Activated T-cell treated with anti-CD3 and anti-CD28 coated beads, Interleukin-2, amount 50 U/mL, for 72 hours (primary cell): ENCODE measurements around the gene ZBED4. TPM values are rescaled to one million over a fixed set of nuclear protein-coding genes. Genes with fewer than 3 reads are reported as not detected.
"Not testable (repeated sequence)": the region's sequence is repeated elsewhere in the genome, so short reads cannot be mapped to it uniquely, and the experiment has no call there.

ENCODE experiments used
- ATAC-seq, 2 donors: fragments of 150-1000 bp; cut with Tn5 transposase; replicated peaks in 1 of 2; 2 replicates each; pipeline ENCODE4 v1.10.0; 2021; ENCODE audit warnings: moderate library complexity in 2 of 2, mild to moderate bottlenecking in 1 of 2
- DNase-seq, 2 donors: peaks; one replicate each; pipeline ENCODE4 v3.0.0; 2021 to 2022; ENCODE audit warnings: mixed read lengths in 1 of 2
- H3K27ac Mint-ChIP-seq: one replicate; pipeline ENCODE4 v1.8.0; 2022; ENCODE audit warnings: mild to moderate bottlenecking, moderate library complexity, mixed read lengths
- H3K27me3 Mint-ChIP-seq: one replicate; pipeline ENCODE4 v1.8.0; 2022; ENCODE audit warnings: low read depth, mixed read lengths
- H3K36me3 Mint-ChIP-seq, 2 donors: one replicate each; pipeline ENCODE4 v1.8.0; 2022; ENCODE audit warnings: mixed read lengths in 2 of 2, mild to moderate bottlenecking in 1 of 2; ENCODE audit not compliant: insufficient read depth in 2 of 2
- H3K4me1 Mint-ChIP-seq: one replicate; pipeline ENCODE4 v1.8.0; 2022; ENCODE audit warnings: low read depth, mixed read lengths
- H3K4me3 Mint-ChIP-seq, 2 donors: one replicate each; pipeline ENCODE4 v1.8.0; 2022; ENCODE audit warnings: mild to moderate bottlenecking in 2 of 2, mixed read lengths in 2 of 2, moderate library complexity in 2 of 2
- H3K9me3 Mint-ChIP-seq, 2 donors: one replicate each; pipeline ENCODE4 v1.8.0; 2022; ENCODE audit warnings: mixed read lengths in 2 of 2
- total RNA-seq, 2 donors: library from RNA; stranded (reverse); gene quantifications; one replicate each; pipeline ENCODE4 v1.2.3, GENCODE V29; 2022

The ZBED4 gene
- total RNA-seq, 2 donors from 2014 or later, result 22.3 to 23.6 TPM

DNA sequence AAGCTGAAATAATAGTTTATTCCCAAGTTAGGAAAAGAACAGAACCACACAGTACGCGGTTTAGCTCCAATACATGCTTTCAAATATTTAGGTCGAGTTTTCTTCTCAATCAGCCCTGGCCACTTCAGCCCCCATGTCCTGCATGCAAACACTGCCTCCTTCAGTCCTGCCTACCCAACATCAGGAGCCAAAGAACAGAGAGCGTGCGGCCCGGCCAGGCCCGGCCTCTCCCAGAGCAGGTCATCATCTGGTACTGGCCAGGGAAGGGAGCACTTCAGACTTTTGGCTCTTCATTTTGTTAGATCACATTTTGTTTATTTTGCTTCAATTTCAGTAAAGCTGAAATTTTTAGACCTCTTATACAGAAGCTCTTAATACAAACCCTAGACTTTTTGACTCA lies 32.7 kb upstream of the ZBED4 start:
- Mint-ChIP-seq H3K27ac (no peak overlapping the region), H3K36me3 (peaks cover 17 to 34% of the 10 kb centered on the region in 2 donors)
- no peak for ATAC-seq

DNA sequence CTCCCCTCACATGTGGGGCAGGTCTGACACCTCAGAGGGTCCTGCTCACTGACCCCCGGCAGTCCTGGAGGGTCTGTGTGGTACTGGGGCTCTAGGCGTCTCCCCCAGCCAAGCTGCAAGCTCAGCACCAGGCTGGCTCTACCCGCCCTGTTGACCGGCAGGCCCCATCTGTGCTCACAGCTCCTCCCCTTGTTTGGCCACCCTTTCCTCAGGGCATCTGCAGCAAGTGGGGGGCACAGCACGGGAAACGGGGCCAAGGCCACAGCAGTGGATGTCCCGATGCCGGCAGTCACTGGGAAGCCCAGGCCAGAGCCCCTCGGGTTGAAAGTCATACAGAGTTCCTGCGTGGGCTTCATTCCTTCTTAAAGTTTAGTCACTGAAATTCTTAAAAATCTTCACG lies 31.9 kb upstream of the ZBED4 start:
- not testable (repeated sequence) for H3K27me3 Mint-ChIP-seq, DNase-seq, H3K27ac Mint-ChIP-seq, H3K9me3 Mint-ChIP-seq, H3K4me3 Mint-ChIP-seq, ATAC-seq
- Mint-ChIP-seq H3K36me3 (peaks cover 19 to 34% of the 10 kb centered on the region in 2 donors), H3K4me1 (peaks cover 64% of the 10 kb centered on the region)

More for the DNA sequence above, 32.7 kb upstream of the ZBED4 start:
- Mint-ChIP-seq H3K4me3 (no peak overlapping the region), H3K9me3 (no peaks in the 10 kb centered on the region), H3K4me1 (peaks cover 67% of the 10 kb centered on the region), H3K27me3 (no peaks in the 10 kb centered on the region)
- no peak for DNase-seq

DNA sequence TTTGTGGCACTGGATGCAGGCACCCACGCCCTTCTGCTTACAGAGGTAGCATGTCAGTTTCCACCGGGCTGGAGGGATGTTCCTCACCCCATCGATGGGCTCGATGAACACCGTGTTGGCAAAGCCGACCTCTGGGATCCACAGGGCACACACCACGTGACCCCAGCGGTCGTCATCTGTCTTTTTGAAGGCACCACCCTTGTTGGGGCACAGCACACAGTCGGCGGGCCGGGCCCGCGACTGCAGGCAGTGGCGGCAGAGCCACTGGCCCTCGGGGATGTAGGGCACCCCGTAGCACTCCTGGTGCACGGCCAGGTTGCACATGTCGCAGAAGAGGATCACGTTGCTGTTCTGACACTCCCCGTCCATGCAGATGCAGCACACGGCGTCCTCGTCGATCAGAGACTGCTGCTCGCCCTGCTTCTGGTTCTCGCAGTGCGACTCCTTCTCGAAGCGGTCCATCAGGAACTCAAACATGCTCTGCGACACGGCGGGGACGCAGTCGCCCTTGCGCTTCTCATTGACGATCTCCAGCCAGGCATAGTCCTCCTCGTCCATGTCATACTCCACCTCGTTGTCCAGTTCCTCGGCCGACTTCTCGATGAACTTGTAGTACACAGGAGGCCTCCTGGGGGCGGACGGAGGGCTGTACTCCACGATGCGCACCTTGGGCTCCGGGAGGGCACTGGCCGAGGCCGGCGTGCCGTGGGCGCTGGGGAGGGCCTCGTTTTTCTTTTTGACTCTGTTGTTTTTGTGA lies 30.2 kb upstream of the ZBED4 start:
- no peak for ATAC-seq
- peak overlapping the region; percentile 52 for H3K27ac Mint-ChIP-seq
- peaks cover 19 to 31% of the 10 kb centered on the region in 2 donors for H3K36me3 Mint-ChIP-seq
- H3K9me3 Mint-ChIP-seq, result no peaks in the 10 kb centered on the region
- no peak overlapping the region for H3K4me3 Mint-ChIP-seq
- H3K27me3 Mint-ChIP-seq, result no peaks in the 10 kb centered on the region
- H3K4me1 Mint-ChIP-seq, result peaks cover 47% of the 10 kb centered on the region
- no peak for DNase-seq

DNA sequence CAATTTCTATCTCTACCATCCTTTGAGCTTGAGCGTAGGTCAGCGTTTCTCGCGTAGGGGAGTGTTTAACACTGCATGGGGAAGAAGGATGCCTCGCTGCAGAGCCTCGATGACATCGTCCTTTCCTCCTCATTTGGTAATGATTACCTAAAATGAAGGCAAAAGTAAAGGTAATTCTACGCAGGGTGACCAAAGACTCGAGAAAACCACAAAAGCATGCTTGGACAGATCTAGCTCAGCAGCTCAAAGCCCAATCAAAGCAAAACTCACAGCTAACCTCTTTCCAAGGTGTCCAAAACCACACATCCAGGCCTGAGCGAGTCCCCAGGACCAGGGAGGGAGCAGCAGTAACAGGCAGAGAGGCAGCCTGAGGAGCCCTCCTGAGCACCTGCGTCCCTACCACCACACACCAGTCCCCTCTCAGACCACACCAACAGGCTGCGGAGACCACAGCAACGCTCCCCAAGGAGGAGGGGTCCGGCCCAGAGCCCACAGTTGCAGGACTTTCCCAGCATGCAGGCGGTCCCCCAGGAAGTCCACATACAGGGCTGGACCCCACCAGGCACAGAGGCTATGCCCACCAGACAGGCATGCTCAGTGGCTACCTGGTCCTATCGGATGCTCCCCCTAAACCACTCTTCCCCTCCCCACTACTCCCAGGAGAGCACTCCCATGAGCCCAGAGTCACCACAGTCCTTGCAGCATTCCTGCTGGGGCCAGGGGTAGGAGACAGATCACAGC lies 29.3 kb upstream of the ZBED4 start:
- peak overlapping the region; percentile 54 for H3K27ac Mint-ChIP-seq

DNA sequence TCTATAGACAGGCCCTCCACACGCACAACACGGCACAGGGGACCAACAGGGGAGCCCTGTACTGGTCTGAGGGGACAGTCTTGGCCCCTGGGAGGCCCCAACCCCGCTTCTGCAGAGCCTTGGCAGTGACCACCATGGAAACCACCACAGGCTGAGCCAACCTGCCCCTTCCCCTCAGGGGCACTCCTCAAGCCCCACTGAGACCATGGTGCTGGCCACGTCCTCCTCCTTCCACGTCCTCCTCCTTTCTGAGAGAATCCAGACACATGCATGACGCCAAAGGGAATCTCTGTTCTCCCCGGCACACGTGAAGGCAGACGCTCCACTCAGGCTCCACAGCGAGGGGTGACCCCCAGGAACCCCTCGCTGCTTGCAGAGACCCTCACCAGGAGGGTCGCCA lies 28.7 kb upstream of the ZBED4 start:
- H3K9me3 Mint-ChIP-seq, result peaks cover 0 to 1% of the 10 kb centered on the region in 2 donors
- H3K4me1 Mint-ChIP-seq, result peaks cover 55% of the 10 kb centered on the region
- no peaks in the 10 kb centered on the region for H3K27me3 Mint-ChIP-seq
- H3K4me3 Mint-ChIP-seq, result peak overlapping the region; percentile 95 to 96
- peak overlapping the region; percentile 33 for H3K27ac Mint-ChIP-seq
- DNase-seq (no peak), ATAC-seq (no peak)
- H3K36me3 Mint-ChIP-seq, result peaks cover 16 to 26% of the 10 kb centered on the region in 2 donors

More for the DNA sequence above, 29.3 kb upstream of the ZBED4 start:
- H3K27me3 Mint-ChIP-seq, result no peaks in the 10 kb centered on the region
- DNase-seq (no peak), ATAC-seq (no peak)
- peak overlapping the region; percentile 52 to 95 for H3K4me3 Mint-ChIP-seq
- H3K36me3 Mint-ChIP-seq, result peaks cover 16 to 24% of the 10 kb centered on the region in 2 donors
- H3K9me3 Mint-ChIP-seq, result no peaks in the 10 kb centered on the region
- H3K4me1 Mint-ChIP-seq, result peaks cover 49% of the 10 kb centered on the region

DNA sequence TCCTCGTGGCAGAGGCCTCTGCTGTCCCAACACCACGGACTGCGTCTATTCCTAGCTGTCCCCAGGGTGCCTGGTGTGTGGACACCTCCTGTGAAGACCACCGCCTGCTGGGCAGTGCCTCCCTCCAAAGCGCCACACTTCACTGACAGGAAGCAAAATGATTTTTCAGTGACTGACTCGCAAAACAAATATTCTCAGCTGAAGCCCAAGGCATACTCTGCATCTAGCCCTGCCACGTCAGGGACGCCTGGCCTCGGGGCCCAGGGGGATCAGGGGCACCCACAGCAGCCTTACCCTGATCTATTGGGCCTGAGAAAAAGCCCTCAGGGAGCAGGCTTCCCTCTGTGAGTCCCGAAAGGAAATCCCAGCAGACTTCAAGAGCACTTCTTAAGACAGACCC lies 28.2 kb upstream of the ZBED4 start:
- H3K4me1 Mint-ChIP-seq, result peaks cover 58% of the 10 kb centered on the region
- peaks cover 0 to 1% of the 10 kb centered on the region in 2 donors for H3K9me3 Mint-ChIP-seq

DNA sequence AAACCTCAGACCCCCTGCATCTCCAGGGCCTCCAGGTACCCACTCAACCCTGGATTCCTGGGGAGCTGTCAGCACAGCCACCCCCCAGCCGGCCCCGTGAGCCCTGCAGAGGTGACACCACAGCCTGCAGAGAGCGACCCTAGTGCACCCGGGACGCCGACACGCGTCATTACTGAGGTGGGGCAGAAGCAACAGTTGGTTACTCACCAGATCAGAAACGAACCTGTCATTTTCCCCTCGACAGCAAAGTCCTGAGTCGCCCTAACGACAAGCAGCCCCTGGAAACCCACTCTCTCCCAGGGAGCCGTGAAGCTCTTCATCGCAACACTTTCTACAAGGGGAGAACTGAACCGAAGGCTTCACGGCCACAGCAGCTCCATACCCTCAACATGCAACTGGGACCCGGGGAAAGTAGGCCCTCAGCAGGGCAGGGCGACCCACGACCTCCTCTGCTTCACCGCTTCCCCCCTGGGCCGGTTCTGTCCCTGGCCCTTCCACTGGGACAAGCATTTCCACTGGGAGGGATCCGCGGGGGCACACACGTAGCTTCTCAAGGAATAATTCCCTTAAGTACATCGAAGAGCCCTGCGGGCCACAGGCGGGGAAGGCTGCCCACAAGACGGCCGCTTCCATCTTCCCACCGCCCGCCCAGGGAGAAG lies 27.6 kb upstream of the ZBED4 start:
- H3K4me1 Mint-ChIP-seq, result peaks cover 53% of the 10 kb centered on the region

More for the DNA sequence above, 28.2 kb upstream of the ZBED4 start:
- peak overlapping the region; percentile 93 for H3K27ac Mint-ChIP-seq
- ATAC-seq (no peak), DNase-seq (no peak)
- peaks cover 16 to 26% of the 10 kb centered on the region in 2 donors for H3K36me3 Mint-ChIP-seq
- H3K27me3 Mint-ChIP-seq, result no peaks in the 10 kb centered on the region
- peak overlapping the region; percentile 95 to 96 for H3K4me3 Mint-ChIP-seq

DNA sequence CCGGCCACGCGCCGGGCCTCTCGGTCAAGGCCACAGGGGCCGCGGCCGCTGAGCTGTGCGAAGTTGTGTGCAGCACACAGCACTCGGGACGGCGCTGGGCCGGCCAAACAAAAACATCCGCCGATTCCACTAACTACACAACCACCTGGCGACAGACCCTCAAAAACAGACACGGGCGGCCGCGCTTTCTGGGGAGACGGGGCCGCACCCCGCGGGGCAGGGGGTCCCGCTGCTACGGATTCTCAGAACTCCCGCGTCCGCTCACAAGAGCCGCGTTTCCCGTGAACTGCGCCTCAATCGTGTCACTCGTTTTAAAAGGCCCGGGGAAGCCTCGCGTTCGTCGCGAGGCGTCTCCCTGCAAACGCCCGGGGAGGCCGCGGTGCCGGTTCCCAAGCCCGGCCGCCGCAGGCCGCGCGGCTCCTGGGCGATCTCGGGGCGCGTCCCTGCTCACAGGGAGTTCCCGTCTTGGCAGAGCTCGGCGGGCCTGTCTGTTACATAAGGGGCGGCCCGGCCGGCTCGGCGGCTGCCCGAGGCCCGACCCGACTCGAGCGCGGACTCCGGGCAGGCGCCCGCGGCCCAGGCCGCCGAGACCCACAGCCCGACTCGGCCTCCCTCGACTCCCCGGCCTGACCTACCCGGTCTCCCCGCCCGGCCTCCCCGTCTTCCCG lies 26.9 kb upstream of the ZBED4 start:
- DNase-seq (peak; percentile 30 to 40), ATAC-seq (peak; percentile 10 to 12)
- H3K36me3 Mint-ChIP-seq, result peaks cover 16 to 21% of the 10 kb centered on the region in 2 donors
- H3K4me3 Mint-ChIP-seq, result peak overlapping the region; percentile 95 to 96
- peaks cover 0 to 1% of the 10 kb centered on the region in 2 donors for H3K9me3 Mint-ChIP-seq
- peaks cover 49% of the 10 kb centered on the region for H3K4me1 Mint-ChIP-seq
- H3K27ac Mint-ChIP-seq, result peak overlapping the region; percentile 93
- H3K27me3 Mint-ChIP-seq, result no peaks in the 10 kb centered on the region

More for the DNA sequence above, 27.6 kb upstream of the ZBED4 start:
- DNase-seq, result peak; percentile 74 to 76
- Mint-ChIP-seq H3K27me3 (no peaks in the 10 kb centered on the region), H3K36me3 (peaks cover 16 to 22% of the 10 kb centered on the region in 2 donors), H3K9me3 (peaks cover 0 to 1% of the 10 kb centered on the region in 2 donors), H3K27ac (peak overlapping the region; percentile 93), H3K4me3 (peak overlapping the region; percentile 95 to 96)
- peak; percentile 72 to 78 for ATAC-seq

DNA sequence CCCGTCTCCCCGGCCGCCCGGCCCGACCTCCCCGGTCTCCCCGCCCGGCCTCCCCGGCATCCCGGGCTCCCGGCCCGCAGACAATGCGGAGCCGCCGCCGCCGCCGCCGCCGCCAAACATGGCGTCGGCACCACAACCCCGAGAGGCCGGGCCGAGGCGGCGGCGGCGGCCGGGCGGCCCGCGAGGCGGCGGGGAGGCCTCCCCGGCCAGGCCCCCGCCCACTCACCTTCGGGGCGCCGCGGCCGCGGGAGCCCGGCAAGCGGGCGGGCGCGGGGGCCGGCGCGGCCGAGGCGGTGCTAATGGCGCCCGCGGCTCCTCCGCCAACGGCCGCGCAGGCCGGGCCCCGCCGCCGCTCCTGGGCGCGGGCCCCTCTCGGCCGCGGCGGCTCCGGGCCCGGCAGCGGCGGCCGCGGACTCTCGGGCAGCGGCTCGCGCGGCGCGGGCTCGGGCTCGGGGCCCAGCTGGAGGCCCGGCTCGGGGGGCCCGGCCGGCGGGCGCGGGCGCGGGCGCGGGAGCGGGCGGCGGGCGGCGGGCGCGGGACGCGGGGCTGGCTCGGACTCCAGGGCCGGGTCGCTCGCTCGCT lies 26.3 kb upstream of the ZBED4 start:
- H3K9me3 Mint-ChIP-seq, result peaks cover 0 to 1% of the 10 kb centered on the region in 2 donors
- H3K4me1 Mint-ChIP-seq, result peaks cover 44% of the 10 kb centered on the region
- no peak overlapping the region for H3K27ac Mint-ChIP-seq
- peaks cover 14 to 18% of the 10 kb centered on the region in 2 donors for H3K36me3 Mint-ChIP-seq
- DNase-seq (peak; percentile 23 to 43), ATAC-seq (peak; percentile 27)
- H3K4me3 Mint-ChIP-seq, result no peak overlapping the region
- H3K27me3 Mint-ChIP-seq, result no peaks in the 10 kb centered on the region

DNA sequence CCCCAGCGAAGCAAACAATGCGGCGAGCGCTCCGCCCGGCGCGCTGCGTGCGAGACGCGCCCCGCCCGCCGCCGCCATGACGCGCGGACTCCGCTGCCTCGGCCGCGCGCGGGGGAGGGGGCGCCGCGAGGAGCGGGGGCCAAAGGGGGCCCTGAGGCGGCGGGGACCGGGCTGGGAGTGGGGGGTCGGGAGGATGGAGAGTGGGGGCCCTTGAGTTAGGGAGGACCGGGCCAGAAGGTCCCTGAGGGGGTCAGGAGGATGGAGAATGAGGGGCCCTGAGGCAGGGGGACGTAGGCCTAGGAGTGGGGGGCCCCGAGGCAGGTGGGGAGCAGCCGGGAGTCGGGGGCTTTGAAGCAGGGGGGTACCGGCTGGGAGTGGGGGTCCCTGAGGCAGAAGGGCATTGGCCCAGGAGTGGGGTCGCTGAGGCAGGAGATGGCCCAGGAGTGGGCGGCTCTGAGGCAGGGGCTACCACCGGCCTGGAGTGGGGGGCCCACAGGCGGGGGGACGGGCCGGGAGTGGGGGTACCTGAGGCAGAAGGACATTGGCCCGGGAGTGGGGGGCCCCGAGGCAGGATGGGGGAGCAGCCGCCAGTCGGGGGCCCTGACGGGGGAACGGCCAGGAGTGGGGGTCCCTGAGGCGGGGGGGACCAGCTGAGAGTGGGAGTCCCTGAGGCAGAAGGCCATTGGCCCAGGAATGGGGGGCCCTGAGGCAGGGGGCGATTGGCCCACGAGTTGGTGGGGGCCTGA lies 25.6 kb upstream of the ZBED4 start, which contains the start of gene BRD1:
TSS of gene BRD1 (minus strand) at position 21 of the 746 bp plus-strand sequence. CDS start 3,556 bp downstream, outside the sequence.
- H3K4me1 Mint-ChIP-seq, result peaks cover 44% of the 10 kb centered on the region
- peaks cover 12 to 18% of the 10 kb centered on the region in 2 donors for H3K36me3 Mint-ChIP-seq
- no peaks in the 10 kb centered on the region for H3K27me3 Mint-ChIP-seq
- peak within 1 kb of the TSS; percentile 95 to 96 for H3K4me3 Mint-ChIP-seq
- H3K27ac Mint-ChIP-seq, result peak within 1 kb of the TSS; percentile 93
- ATAC-seq, result peak; percentile 66 to 71
- H3K9me3 Mint-ChIP-seq, result peaks cover 0 to 1% of the 10 kb centered on the region in 2 donors
- DNase-seq, result peak; percentile 58 to 70

DNA sequence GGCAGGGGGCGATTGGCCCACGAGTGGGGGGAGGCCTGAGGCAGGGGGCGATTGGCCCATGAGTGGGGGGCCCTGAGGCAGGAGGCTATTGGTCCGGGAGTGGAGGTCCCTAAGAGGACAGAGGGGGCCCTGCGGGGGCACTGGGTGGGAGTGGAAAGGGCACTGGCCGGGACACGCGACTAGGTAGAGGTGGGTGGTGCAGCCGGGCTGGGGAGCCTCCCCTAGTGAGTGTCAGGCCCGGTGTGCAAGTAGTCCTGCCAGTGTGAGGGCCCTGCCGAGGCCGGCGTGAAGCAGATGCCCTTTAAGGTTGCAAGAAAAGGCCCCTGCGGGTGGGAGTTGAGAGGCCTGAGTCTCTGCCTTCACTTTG lies 25.1 kb upstream of the ZBED4 start:
- Mint-ChIP-seq H3K27me3 (no peaks in the 10 kb centered on the region), H3K4me3 (peak overlapping the region; percentile 77 to 81), H3K4me1 (peaks cover 42% of the 10 kb centered on the region), H3K9me3 (peaks cover 0 to 1% of the 10 kb centered on the region in 2 donors), H3K36me3 (peaks cover 10 to 16% of the 10 kb centered on the region in 2 donors), H3K27ac (peak overlapping the region; percentile 46)
- no peak for DNase-seq
- no peak for ATAC-seq
